AG04450 (cell line): ENCODE measurements around the gene YARS1. TPM values are rescaled to one million over a fixed set of nuclear protein-coding genes. Genes with fewer than 3 reads are reported as not detected.
A peak's percentile ranks its signal among the peaks of the same experiment; 100 is the strongest.

Experiments
- CTCF ChIA-PET: fragments of 300-600, 350-600 bp; formaldehyde crosslinking; extraction: SDS; loops from one replicate; lab custom pipeline; 2022; ENCODE audit warnings: antibody characterized with exemption, inconsistent platforms; lab: Charles Lee
- POLR2A ChIA-PET: fragments of 350-600 bp; formaldehyde crosslinking; extraction: SDS; loops from one replicate; lab custom pipeline; 2021; ENCODE audit warnings: antibody characterized with exemption, inconsistent platforms; lab: Yijun Ruan, JAX
- DNase-seq: peaks from one replicate; pipeline ENCODE4 v3.0.0-alpha.2; 2011; ENCODE audit warnings: low read depth, low spot score
- H3K27ac ChIP-seq: one replicate; pipeline ENCODE4 v1.5.1; 2012; ENCODE audit warnings: low read depth, low read length, control low read depth
- H3K27me3 ChIP-seq: one replicate; pipeline ENCODE4 v1.6.0; 2012; ENCODE audit warnings: low read length; ENCODE audit not compliant: control insufficient read depth, insufficient read depth
- H3K4me3 ChIP-seq: 2 replicates; pipeline ENCODE4 v1.5.1; 2011; ENCODE audit warnings: mild to moderate bottlenecking, low read depth, low read length, control low read depth
- H3K9me3 ChIP-seq: 2 replicates; pipeline ENCODE4 v1.5.1; 2012; ENCODE audit warnings: low read length; ENCODE audit not compliant: control insufficient read depth, insufficient read depth
- polyA minus RNA-seq: library from RNA; depleted of rRNA, polyadenylated mRNA; stranded (reverse); fragments of >200 nt; gene quantifications from 2 replicates; pipeline ENCODE4 v1.2.3, GENCODE V29; 2011; rRNA and poly(A)+ RNA removed
- polyA plus RNA-seq: library from polyadenylated mRNA; depleted of rRNA; stranded (reverse); fragments of >200 nt; gene quantifications from 2 replicates; pipeline ENCODE4 v1.2.3, GENCODE V29; 2011; rRNA removed
- TF ChIP-seq, protein P1 (sequence below): IDR thresholded peaks from 2 replicates; pipeline ENCODE4 v1.5.1; 2011; ENCODE audit warnings: low read depth, low read length, control low read depth, inconsistent platforms

Gene YARS1
- polyA plus RNA-seq (105 and 107 TPM in 2 replicates), polyA minus RNA-seq (116 and 130 TPM in 2 replicates)

DNA sequence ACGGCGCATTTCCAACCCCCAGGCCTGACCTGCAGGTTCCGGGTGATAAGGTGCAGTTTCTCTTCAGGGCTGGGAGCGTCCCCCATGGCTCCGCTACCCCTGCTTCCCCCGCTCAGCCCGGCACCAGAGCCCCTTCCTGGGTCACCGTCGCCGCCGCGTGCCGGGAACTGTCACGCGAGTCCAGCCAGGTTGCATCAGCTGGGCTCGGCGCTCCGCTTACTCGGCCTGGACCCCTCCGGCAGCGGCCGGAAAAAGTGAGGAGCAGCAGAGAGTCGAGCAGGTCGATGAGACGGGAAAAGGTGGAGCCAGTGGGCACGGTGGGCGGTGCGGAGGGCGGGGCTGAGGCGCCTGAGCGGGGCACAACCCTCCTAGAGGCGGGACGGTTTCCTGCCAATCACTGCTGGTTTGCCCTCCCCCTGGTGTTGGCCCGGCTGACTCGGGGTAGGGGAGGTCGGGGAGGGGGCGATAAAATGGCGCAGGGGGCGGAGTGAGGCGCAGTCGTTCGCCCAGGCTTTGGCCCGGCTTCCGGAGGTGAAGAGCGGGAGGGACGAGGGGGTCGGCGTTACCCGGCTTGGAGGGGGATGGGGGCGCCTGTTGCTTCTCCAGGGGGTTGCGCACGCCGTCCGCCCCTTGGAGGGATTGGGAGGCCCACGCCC is at the start of gene YARS1, which contains the start of gene S100PBP:
TSS of gene YARS1 (minus strand) at position 200 of the 656 bp plus-strand sequence. CDS start at position 86, 114 bp downstream.
TSS of gene S100PBP (plus strand) at position 495 of the 656 bp plus-strand sequence. CDS start 8,447 bp downstream, outside the sequence.
- H3K27me3 ChIP-seq, result no peaks in the 10 kb centered on the region
- H3K9me3 ChIP-seq, result no peaks in the 10 kb centered on the region; the same call in 1 of the 2 replicates
- TF ChIP-seq, protein P1, sequence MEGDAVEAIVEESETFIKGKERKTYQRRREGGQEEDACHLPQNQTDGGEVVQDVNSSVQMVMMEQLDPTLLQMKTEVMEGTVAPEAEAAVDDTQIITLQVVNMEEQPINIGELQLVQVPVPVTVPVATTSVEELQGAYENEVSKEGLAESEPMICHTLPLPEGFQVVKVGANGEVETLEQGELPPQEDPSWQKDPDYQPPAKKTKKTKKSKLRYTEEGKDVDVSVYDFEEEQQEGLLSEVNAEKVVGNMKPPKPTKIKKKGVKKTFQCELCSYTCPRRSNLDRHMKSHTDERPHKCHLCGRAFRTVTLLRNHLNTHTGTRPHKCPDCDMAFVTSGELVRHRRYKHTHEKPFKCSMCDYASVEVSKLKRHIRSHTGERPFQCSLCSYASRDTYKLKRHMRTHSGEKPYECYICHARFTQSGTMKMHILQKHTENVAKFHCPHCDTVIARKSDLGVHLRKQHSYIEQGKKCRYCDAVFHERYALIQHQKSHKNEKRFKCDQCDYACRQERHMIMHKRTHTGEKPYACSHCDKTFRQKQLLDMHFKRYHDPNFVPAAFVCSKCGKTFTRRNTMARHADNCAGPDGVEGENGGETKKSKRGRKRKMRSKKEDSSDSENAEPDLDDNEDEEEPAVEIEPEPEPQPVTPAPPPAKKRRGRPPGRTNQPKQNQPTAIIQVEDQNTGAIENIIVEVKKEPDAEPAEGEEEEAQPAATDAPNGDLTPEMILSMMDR, result no peak
- ChIA-PET CTCF (no interaction called here), POLR2A (interaction anchor here (0.5 to 1.8 kb wide), 3 partner anchors 20 to 114 kb away, joined by 3 to 7 read pairs (median 4); no protein-coding TSS in a partner anchor)
- peak within 1 kb of the TSS; percentile 98 for H3K4me3 ChIP-seq
- H3K27ac ChIP-seq, result peak within 1 kb of the TSS; percentile 97
- DNase-seq, result peak; percentile 93

DNA sequence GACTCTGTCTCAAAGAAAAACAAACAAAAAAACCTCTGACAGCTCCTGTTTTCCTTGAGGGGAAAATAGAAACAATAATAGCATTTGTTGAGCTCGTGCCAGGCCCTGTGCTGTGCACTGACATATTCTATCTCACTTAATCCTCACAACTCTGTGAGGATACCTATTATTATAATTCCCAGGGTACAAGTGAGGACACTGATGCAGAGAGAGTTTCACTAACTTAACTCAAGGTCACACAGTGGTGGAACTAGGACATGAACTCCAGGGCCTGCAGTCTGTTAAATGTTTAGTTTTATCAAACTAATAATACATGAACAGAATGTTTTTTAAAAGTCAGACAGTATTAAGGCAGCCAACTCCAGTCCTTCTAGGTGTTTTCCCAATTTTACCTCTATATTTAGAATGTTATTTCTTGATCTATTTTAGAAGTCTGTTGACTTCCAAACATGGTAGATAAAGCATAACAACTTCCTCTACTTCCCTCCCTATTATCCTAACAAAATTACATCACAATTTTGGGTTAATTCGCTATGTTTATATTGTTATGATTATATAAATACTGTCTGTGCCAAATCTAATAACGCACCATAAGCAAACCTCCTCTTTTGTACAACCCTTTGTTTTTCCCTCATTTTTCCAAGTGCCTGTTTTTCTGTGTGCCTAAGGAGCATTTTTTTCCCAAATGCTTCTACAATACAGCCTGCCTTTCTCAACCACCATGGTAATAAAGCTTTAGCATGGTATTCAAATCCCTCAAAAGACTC is 48.7 kb upstream of the YARS1 start:
- Histone ChIP-seq H3K27ac (no peak overlapping the region), H3K9me3 (no peaks in the 10 kb centered on the region), H3K27me3 (peaks cover 7% of the 10 kb centered on the region), H3K4me3 (no peak overlapping the region)
- no peak for DNase-seq
- POLR2A ChIA-PET, result no interaction called here
- TF ChIP-seq, protein P1, result no peak
- CTCF ChIA-PET, result interaction anchor here (0.9 to 1.8 kb wide), 2 partner anchors 10 to 221 kb away, joined by 3 to 5 read pairs; no protein-coding TSS in a partner anchor

DNA sequence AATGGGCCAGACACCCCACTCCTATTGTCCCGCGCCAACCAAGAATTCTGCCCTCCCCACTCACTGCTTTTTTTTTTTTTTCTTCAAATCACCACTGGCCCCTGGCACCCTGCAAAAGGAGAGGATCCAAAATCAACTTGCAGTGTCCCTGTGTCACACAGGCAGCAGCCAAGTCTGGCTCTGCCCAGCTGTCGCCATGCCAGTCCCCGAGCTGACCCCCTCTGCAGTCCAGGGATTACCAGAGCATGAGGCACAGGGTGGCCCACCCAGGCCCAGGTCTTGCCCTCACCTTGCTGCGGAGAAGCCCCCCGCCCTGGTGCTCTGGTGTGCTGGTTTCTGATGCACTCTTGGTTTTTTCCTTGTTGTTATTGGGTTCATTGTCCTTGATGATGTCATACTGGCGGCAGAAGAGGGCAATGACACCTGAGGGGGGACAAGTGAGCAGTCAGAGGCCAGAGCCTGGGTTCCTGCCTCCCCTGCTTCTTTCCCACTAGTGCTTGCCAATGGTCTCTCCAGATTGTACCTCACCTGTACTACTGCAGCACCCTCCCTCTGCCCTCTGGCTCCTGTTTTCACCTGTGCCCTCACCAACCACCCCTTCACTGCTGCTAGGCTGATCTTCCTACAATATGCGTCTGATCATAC is 47.3 kb upstream of the YARS1 start:
- H3K27ac ChIP-seq, result no peak overlapping the region
- no peaks in the 10 kb centered on the region for H3K9me3 ChIP-seq
- H3K4me3 ChIP-seq, result no peak overlapping the region
- POLR2A ChIA-PET, result no interaction called here
- CTCF ChIA-PET, result no interaction called here
- H3K27me3 ChIP-seq, result peaks cover 2% of the 10 kb centered on the region
- DNase-seq, result no peak
- TF ChIP-seq, protein P1, result no peak

DNA sequence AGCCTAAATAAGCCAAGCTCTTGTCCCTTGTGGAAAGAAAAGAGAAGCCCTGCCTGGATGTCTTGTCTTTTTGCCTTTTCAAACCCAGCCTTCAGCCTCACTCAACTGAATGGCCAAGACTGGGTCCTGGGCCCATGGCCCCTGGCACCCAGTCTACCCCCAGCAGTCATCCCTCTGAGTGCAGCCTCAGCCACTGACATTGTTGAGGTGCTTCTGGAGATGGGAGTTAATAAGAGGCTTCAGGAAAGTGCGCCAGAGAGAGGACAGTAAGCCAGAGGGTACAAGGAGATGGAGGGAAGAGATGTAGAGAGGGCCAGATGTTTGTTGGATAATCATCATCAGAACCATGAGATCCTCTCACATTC is 46.7 kb upstream of the YARS1 start:
- ChIA-PET POLR2A (no interaction called here), CTCF (interaction anchor here (1.3 kb wide), 1 partner anchor 8 kb away, joined by 6 read pairs; no protein-coding TSS in a partner anchor)
- Histone ChIP-seq H3K27me3 (no peaks in the 10 kb centered on the region), H3K9me3 (no peaks in the 10 kb centered on the region), H3K4me3 (no peak overlapping the region), H3K27ac (no peak overlapping the region)
- no peak for DNase-seq
- TF ChIP-seq, protein P1, result no peak
